ENCODE data around the gene PIAS1.
"Not testable (repeated sequence)": the region's sequence is repeated elsewhere in the genome, so short reads cannot be mapped to it uniquely, and the experiment has no call there.

The PIAS1 gene

DNA sequence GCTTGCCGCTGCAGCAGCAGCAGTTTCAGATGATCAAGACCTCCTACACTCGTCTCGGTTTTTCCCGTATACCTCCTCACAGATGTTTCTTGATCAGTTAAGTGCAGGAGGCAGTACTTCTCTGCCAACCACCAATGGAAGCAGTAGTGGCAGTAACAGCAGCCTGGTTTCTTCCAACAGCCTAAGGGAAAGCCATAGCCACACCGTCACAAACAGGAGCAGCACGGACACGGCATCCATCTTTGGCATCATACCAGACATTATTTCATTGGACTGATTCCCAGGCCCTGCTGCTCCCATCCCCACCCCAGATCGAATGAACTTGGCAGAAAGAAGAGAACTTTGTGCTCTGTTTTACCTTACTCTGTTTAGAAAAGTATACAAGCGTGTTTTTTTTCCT, 133.4 kb downstream of the PIAS1 start:
- DNase-seq, result no peak

DNA sequence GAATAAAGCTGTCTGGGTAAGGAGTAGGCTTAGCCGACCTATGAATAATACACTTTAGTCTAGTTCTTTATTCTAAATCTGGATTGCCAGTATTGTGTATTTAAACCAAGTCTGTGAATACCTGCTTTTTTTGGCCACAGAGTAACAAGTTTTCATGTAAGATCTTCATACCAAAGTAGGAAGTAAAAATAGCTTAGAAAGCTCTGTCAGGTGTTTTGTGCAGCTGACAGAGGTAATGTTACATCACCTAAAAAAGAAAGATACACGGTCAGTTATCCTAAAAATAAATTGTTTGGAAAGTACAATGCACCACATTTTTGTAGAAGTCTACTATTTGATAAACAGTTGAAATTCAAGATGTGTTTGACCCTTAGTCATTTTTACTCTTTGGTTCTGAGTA, 134.5 kb downstream of the PIAS1 start:
- DNase-seq, result no peak

DNA sequence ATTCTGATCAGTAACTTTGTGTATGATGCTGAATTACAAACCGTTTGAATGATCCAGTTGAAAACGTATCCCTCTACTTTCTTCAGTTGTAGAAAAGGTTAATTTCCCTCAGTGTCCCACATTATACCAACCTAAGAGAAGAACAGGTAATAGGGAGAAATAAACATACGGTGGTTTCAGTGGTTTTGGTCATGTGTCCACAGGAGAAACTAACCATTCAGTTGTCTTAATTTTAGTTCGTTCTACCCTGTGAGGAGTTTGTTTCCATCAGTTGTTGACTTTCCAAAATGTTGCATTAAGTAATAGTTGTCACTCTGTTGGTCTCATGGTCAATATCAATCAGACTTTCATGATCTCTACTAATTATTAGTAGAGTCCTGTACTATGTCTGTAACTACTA, 135.9 kb downstream of the PIAS1 start:
- no peak for DNase-seq

DNA sequence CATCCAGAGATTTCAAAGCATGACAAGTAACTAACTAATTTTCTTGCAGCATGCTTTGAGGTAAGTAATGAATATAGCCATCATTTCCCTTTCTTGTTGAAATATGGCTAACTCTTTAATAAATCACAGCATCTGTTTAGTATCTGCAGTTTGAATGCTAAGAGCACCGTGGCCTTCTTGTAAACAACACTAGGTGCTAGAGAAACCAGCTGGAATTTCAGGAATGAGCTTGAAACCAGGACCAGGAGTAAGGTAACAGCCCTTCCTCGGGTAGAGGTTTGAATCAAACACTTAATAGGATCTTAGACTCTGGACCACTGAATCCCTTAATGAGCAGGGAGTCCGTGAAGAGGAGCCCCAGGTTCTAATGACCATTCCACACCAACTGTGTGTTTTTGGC, 137.4 kb downstream of the PIAS1 start:
- DNase-seq, result no peak

DNA sequence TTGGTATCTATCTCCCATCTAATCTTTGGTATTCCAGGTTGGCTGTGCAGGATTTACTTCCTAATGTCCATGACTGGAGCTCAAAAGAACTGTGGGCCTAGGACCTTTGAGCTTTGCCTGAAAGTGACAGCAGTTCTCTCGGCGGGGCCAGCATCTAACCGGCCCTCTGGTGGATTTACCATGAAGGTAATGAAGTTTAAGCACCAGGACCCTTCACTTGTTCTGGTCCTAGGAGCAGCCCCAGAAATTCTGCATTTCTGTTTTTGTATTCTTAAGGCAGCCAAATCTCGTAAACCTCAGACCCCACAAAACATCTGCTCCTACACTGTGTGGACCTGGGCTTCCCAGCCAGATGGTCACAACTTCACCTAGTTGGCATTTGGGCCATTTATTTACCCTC, 138.0 kb downstream of the PIAS1 start:
- DNase-seq, result no peak

DNA sequence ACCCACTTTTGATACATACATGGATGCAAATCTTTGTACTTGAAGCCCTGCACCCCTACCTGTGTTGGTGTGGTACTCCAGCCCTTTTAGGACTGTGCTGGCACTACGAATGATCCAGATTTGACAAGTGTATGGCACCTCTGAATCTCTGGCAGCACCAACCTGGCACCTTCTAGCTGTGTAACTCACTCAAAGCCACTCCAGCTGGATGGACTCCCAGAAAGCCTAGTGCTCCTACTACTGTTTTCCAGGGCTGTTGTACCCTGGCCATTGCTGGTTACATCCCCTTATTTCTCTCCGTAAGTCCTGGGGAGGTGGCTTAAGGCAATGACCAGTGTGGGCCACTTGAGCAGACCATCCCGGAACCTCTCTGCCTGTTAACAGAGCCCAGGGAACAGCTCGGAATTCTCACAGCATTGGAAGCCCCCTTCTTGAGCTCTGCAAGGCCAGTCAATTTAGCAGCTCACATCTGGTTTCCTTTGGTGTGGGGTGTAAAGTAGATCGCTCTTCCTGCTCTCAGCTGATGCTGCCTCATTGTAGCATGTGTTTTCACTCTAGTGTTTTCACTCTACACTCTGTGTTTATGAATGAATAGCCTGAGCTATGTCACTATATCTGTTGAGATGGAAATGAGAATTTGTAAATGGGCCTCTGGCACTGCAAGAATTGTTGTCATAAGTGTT, 138.8 kb downstream of the PIAS1 start:
- DNase-seq, result no peak

DNA sequence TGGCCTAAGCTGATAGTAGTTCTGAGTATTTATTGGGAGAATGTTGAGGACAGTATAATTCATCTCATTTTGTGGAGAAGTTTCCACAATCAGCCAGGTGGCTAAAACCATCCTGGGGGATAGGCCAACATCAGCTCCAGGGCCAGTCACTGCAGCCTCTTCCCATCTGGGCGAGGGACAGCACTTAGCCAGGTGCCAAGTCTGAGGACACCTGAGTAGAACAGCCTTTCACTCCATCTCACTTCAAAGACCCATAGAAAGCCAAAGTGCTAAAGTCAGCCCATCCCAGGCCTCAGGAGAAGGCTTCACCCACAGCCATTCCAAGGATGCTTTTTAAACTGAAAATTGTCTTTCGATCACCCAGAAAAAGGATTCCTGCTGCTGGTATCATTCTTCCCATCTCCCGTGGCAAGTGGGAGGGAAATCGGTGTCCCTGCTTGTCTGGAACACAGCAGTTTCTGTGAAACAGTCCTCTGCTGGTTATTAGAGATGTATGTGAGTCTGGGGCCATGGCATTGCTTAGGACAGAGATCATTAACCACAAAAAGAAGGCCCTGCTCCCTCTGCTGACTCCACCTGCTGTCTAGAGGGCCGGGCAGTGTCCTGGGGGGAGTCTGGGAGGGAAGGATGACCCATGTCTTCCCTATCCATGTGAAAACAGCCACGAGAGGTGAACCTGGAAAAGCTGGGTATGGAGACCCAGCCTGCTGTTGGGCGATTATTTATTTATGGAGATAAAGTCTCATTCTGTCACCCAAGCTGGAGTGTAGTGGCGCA, 141.4 kb downstream of the PIAS1 start:
- DNase-seq, result no peak

DNA sequence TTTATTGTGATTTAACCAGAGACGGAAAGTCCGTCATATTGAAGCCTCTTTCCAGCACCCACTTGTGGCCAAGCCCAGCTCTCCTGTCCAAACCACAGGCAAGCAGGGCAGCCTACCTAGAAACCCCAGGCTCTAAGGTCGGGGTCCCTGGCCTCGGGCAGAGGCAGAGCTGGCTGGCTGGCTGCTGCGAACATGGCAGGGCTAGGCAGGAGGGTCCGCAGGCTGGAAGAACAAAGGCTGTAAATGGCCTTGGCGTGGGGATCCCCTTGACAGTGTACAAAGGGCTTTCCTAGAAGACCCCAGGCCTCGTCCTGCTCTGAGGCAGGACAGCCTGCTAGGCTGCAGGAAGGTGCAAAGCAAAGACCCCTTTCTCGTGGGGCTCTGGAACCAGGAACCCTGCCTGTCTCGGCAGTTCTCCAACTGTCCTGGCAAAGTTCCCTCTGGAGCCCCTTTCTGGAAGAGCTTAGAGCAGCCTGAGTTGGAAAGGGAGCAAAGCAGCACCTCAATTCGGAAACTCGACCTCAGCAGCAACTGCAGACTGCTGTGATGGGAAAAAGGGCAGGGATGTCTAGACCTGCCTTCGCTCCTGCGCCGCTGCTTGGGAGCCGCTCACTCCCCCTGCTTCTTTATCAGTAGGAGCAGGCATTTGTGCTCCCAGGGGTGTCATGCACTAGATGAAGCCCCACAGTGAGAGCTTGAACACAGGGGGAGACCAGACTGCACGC, 142.5 kb downstream of the PIAS1 start:
- DNase-seq, result no peak

DNA sequence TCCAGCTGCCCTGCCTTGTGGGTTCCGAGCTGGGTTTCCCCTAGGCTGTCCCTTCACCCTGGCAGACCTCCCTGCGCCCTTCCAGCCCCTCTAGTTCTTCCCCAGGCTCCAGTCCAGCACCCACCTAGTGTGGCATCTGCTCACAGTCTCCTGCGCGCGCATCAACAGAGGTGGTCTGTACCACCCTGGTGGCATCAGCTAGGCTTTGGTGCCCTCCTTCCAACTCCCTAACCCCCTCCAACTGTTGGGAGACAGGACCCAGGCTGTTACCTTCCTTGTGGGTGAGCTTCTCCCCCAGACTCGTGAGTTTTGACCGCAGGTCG, 143.0 kb downstream of the PIAS1 start:
- no peak for DNase-seq

DNA sequence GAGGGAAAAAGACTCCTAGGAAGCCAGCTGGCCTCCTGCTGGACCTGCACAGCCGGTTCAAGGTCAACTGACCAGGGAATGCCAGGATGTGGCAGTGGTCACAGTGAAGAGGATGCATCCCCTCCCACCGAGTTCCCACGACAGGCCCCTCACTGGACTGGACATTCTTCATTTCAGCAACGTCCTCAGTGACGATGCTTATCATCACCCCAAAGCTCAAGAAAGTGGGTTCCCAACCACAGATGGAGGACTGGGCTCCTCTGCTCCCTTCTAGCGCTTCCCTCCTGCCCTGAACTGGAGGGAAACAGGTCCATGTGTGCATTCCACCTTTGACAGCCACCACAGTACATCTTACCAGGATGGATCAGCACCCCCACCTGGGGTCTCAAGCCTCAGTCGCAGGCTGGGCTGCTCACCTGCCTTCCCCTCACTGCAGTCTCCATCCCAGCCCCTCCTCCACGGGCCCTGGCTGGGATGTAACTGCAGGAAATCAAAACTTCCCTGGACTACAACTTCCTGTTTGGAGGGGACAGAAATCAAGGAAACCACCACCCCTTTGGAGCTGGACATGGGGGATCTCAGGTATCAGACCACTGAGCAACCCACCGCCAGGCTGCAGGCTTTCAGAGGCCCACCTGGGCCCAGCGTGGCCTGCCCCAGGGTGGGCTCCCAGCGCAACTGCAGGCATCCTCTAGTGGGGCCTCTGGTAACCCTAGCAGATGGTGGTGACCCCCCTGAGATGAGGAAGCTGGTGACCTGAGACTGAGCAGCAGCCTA, 143.7 kb downstream of the PIAS1 start:
- no peak for DNase-seq

DNA sequence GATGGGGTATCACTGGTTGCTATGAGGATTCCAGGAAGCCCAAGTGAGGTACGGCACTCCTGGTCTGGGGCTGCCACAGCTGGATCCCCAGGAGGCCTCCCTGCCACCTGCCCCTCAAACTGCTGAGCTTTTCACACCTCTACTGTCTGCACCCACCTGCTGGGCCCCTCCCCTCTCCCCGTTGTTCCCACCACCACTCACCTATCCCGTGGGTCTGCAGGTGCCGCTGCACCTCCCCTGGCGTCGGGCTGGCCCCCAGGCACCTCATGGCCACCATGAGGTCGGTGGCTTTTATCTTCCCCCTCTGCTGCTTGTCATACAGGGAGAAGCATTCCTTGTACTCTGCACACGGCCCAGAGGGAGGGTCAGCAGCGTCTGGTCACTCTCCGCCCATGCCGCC, 145.2 kb downstream of the PIAS1 start:
- no peak for DNase-seq

DNA sequence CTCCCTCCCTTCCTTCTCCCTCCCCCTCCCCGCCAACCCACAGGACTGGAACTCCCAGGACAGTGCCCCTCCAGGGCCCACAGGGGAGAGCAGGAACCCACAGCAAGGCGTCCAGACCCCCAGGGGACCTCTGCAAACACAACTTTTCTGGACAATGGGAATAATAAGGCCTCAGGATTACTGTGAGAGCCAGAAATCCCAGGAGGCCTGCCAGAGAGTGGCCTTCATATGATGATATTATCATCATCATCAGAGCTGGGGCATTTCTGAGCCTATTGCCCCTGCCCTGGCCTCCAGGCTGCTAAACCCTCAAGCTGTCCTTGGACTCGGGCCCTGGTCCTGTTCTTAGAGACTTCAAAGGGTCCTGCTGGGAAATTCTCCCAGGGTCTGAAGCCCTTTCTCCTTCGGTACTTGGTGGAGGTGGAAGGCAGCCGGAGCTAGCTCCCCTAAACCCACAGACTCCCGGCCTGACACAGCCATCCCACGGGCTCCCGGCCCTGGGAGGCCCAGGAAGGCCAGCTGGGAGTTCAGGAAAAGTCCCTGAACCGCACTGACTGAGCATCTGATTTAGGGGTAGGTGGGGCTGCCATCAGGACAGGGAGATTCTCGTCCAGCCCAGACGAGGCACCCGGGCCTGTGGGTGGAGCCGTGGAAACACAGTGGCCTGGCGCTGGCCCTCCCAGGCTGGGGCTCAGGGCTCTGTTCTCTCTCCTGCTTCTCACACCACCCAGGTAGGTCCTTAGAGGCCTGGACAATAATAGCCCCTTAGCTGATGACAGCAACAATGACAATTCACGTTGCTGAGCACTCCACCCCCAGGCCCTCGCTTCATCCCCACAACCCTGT, 146.1 kb downstream of the PIAS1 start:
- no peak for DNase-seq

DNA sequence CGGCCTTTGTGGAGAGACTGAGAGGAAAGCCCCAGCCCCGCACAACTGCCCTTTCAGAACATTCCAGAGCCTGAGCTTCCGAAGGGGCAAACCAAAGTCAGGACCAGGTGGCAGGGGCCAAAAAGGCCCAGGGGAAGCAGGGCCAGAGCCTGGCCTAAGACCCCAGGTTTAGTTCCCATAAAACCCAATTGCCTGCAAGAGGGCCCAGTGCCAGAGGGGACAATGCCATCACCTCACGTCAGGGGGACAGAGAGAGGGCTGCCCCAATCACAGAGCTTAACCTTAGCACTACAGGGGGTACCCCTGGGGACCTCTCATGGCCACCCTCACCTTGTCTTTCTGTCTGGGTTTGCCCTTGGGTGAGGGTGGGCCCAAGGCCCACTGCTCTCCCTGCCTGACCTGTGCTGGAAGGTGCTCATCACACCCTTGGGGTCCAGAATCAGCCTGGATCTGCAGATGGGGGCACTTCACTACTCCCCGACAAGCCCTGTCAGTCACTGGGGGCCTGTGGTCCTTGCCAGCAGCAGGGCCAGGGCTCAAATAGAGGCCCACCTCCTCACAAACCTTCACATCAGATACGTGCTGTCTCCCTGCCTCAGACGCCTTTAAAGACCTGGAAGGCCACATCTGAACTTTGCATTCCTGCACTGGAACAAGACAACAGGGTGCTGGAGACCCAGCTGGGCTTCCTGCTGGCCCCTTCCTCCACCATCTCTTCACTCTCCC, 147.2 kb downstream of the PIAS1 start:
- DNase-seq, result no peak

DNA sequence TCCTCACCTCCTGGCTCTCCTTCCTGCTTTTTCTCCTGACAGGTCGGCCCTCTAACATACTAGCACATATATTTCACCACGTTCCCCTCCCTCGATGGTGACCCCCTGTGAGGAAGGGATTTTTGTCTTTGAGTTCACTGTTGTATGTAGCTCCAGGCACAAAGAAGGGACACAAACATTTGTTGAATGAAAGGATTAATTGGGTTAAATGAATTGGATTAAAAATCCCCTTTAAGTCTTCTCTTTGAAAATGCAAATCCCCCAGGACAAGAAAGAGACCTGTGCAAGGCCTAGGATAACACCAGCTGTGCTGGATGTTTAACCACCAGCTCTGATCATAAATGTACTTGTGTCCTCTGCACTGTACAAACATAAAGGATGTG, 147.8 kb downstream of the PIAS1 start:
- DNase-seq, result no peak

DNA sequence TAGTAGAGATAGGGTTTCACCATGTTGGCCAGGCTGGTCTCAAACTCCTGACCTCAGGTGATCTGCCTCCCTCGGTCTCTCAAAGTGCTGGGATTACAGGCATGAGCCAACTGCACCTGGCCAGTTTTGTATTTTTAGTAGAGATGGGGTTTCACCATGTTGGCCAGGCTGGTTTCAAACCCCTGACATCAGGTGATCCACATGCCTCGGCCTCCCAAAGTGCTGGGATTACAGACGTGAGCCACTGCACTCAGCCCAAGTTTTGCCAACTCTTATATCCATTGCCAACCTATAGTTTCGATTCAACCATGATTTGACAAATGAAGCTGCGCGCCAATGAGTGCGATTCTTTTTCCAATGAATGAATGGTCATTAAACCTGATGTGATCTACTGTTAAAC, 148.9 kb downstream of the PIAS1 start:
- DNase-seq, result not testable (repeated sequence)

DNA sequence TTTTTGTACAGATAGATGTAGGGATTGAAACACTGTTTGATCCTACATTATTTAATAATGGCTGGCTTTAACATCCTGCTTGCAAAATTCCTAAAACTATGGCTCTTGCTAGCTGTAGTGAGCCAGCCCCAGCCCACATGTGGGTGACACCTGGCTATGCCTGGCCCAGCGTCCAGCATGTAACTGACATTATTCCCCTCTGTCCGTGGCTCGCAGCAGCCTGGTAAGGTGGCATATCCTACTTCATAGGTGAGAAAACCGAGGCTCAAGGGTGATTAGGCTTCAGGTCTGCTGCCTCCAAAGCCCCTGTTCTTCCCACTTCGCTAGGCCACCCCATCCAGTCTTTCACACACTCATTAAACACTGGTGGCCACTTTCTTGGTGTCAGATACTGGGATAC, 149.4 kb downstream of the PIAS1 start:
- DNase-seq, result no peak

DNA sequence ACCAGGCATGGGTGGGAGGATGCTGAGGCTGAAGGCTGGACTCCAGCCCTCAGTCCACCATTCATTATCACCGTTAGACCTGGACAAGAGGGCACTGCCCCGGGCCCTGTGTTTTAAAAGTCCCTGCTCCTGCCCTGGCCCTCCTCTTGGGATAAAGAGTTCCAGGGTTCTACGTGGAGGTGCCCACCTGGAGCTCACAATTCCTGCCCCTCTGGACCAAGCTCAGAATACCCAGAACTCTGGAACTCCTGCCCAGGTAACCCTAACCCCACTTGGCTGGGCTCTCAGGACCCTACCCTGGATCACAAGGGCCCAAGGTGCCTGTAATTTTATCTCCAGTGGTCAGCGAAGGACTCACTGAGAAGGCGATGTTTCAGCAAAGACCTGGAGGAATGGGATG, 149.8 kb downstream of the PIAS1 start:
- no peak for DNase-seq

DNA sequence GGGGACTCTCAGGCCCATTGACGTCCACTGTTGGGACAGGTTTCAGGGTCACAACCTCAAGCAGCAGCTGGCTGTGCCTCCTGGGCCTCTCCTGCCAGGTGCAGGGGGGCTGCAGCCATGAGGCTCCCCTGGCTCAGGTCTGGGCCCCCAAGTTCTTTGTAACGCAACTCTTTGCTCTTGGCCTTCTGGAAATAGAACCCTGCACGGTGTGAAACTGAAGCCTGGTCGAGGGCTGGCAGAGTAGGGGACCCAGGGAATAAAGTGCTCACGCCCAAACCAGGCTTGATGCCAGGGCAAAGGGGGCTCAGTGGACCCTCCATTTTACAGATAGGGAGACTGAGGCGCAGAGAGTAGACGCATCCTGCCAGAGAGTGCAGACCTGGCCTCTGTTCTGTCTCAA, 150.2 kb downstream of the PIAS1 start:
- no peak for DNase-seq

DNA sequence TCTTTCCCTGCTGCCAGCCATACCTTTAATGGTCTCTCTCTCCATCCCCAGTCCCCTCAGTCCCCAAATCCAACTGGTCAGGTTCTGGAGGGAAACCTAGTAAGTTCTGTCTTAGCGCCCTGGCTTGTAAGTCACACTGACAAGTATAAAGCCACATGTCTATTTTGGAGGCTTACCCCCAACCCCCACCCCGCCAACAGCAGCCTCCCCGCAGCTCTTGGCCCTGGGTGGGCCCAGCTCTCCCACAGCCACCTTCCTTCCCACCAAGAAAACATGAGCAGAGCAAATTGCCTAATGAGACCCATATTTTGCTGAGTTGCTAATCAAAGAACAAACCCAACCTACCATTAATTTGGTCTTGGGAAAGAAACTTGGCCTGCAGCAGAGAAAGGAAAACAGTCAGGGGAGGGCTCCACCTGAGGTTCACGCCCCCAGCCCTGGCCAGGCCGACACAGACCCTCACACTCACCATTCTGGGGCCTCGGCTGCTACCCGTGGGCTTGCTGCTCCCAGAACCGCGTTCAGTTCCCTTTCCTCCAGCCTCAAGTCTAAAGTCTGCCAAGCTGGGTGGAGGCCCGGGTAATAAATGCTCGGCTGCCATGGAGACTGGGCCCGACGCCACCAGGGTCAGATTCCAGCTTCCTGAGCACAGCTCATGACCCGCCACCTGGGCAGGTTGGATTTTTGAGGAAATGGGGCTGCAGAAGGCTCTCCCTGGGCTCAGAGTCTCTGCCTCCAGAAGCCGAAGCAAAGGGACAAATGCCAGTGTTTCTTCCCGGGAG, 150.9 kb downstream of the PIAS1 start, which contains the start of gene CALML4:
TSS of gene CALML4 (minus strand) at position 557 of the 782 bp plus-strand sequence. CDS start at position 472, 85 bp downstream.
- no peak for DNase-seq

DNA sequence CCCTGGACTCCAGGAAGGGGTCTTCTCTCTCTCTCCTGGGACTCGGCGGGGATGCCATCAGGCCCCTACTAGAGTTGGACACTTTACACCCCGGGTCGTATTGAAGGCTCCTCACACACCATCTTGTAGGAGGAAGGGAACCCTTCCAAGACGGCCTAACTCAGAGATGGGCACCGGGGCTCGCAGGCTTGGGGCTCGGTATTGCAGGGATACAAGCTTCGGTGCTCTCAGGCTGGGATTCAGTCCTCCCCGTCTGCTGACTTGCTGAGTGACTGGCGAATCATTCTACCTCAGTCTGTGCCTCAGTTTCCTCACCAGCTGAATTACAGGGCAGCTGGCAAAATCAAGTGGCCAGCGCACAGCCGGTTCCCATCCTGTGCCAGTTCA, 151.4 kb downstream of the PIAS1 start:
- DNase-seq, result no peak
